ENCODE results near the gene CACNA1A.
A peak's percentile ranks its signal among the peaks of the same experiment; 100 is the strongest.

CACNA1A gene

GRCh38 chr19:13238891-13239534 is 267.3 kb downstream of the CACNA1A start:
- DNase-seq: no peak

GRCh38 chr19:13234518-13234917 is 271.8 kb downstream of the CACNA1A start:
- peak in 2 of 56 donors; percentile 1 to 17 for DNase-seq

- no peak for DNase-seq
These were observed 274.6 kb downstream of the CACNA1A start for GRCh38 chr19:13231663-13232062.

GRCh38 chr19:13229246-13229645 is 277.0 kb downstream of the CACNA1A start:
- DNase-seq: no peak

- no peak for DNase-seq
These were observed 277.7 kb downstream of the CACNA1A start for GRCh38 chr19:13228561-13228960.

GRCh38 chr19:13226983-13227382 is 279.3 kb downstream of the CACNA1A start:
- no peak for DNase-seq

- no peak for DNase-seq
These were observed 280.1 kb downstream of the CACNA1A start for GRCh38 chr19:13225973-13226865.

GRCh38 chr19:13225085-13225484 is 281.2 kb downstream of the CACNA1A start:
- DNase-seq: no peak

GRCh38 chr19:13220847-13221246 is 285.4 kb downstream of the CACNA1A start:
- no peak for DNase-seq

- no peak for DNase-seq
These were observed 290.5 kb downstream of the CACNA1A start for GRCh38 chr19:13215572-13216380.

GRCh38 chr19:13214036-13214730 is 292.1 kb downstream of the CACNA1A start:
- DNase-seq: no peak

GRCh38 chr19:13212759-13213330 is 293.4 kb downstream of the CACNA1A start:
- peak in 6 of 56 donors; percentile 4 to 38 (median 10) for DNase-seq

- DNase-seq: no peak
These were observed 294.6 kb downstream of the CACNA1A start for GRCh38 chr19:13211426-13212308.

GRCh38 chr19:13210941-13211340 is 295.3 kb downstream of the CACNA1A start:
- no peak for DNase-seq

GRCh38 chr19:13210339-13210775 is 295.9 kb downstream of the CACNA1A start:
- no peak for DNase-seq

GRCh38 chr19:13209484-13210338 is 296.6 kb downstream of the CACNA1A start:
- no peak for DNase-seq

- DNase-seq: no peak
These were observed 297.4 kb downstream of the CACNA1A start for GRCh38 chr19:13208672-13209483.
